WTC11 (cell line): ENCODE results near the gene ROBO2. TPM values are rescaled to one million over a fixed set of nuclear protein-coding genes. Genes with fewer than 3 reads are reported as not detected.

Experiments
- ATAC-seq: fragments of 200-7000 bp; cut with Tn5 transposase; 2 replicates; pipeline ENCODE4 v1.10.0; 2021; ENCODE audit warnings: mild to moderate bottlenecking, moderate library complexity
- CTCF ChIA-PET: fragments of 300-600 bp; sonication (Branson Sonifier 250); formaldehyde crosslinking; loops from one replicate; lab custom pipeline; 2021; ENCODE audit warnings: antibody characterized with exemption; lab: Charles Lee
- POLR2A ChIA-PET: fragments of 350-600 bp; sonication (Branson Sonifier 250); formaldehyde crosslinking; loops from one replicate; lab custom pipeline; 2021; ENCODE audit warnings: antibody characterized with exemption; lab: Charles Lee
- DNase-seq: peaks from one replicate; pipeline ENCODE4 v3.0.0; 2021; ENCODE audit warnings: low spot score
- H3K27ac Mint-ChIP-seq: 2 replicates; pipeline ENCODE4 v1.8.0; 2021; ENCODE audit warnings: mixed read lengths
- H3K27me3 Mint-ChIP-seq: 2 replicates; pipeline ENCODE4 v1.8.0; 2021; ENCODE audit warnings: low read depth, mild to moderate bottlenecking, moderate library complexity, mixed read lengths
- H3K36me3 Mint-ChIP-seq: 2 replicates; pipeline ENCODE4 v1.8.0; 2021; ENCODE audit warnings: mixed read lengths
- H3K4me1 Mint-ChIP-seq: 2 replicates; pipeline ENCODE4 v1.8.0; 2022; ENCODE audit warnings: mixed read lengths
- H3K4me3 Mint-ChIP-seq: 2 replicates; pipeline ENCODE4 v1.8.0; 2021; ENCODE audit warnings: mild to moderate bottlenecking, moderate library complexity, mixed read lengths
- H3K9me3 Mint-ChIP-seq: 2 replicates; pipeline ENCODE4 v1.8.0; 2021; ENCODE audit warnings: mixed read lengths
- FOXK1 ChIP-seq: sonication (generic); formaldehyde crosslinking; IDR thresholded peaks from 2 replicates; pipeline ENCODE4 v1.8.0; 2022; ENCODE audit warnings: mild to moderate bottlenecking, moderate library complexity, missing genetic modification reagents
- GABPB1 ChIP-seq: sonication (generic); formaldehyde crosslinking; IDR thresholded peaks from 2 replicates; pipeline ENCODE4 v1.8.1; 2023; ENCODE audit warnings: mild to moderate bottlenecking, missing genetic modification reagents
- GRHL2 ChIP-seq: fragments of 250-450 bp; sonication (Bioruptor Pico); IDR thresholded peaks from 2 replicates; pipeline ENCODE4 v1.8.0; 2022; ENCODE audit warnings: mild to moderate bottlenecking, moderate library complexity; ENCODE audit not compliant: insufficient replicate concordance, severe bottlenecking
- HMGA2 ChIP-seq: fragments of 250-450 bp; sonication (Bioruptor Pico); IDR thresholded peaks from 2 replicates; pipeline ENCODE4 v1.4.0; 2021; ENCODE audit warnings: mild to moderate bottlenecking, moderate library complexity
- HMGXB4 ChIP-seq: sonication (generic); formaldehyde crosslinking; IDR thresholded peaks from 2 replicates; pipeline ENCODE4 v1.8.1; 2023; ENCODE audit warnings: mild to moderate bottlenecking, moderate library complexity, missing genetic modification reagents
- JAZF1 ChIP-seq: fragments of 250-450 bp; sonication (Bioruptor Pico); IDR thresholded peaks from 2 replicates; pipeline ENCODE4 v1.9.0; 2021; ENCODE audit warnings: moderate library complexity, mild to moderate bottlenecking, inconsistent platforms
- NR1H2 ChIP-seq: sonication (generic); formaldehyde crosslinking; IDR thresholded peaks from 2 replicates; pipeline ENCODE4 v1.9.0; 2021; ENCODE audit warnings: mild to moderate bottlenecking, moderate library complexity, missing genetic modification reagents
- PRDM15 ChIP-seq: sonication (generic); formaldehyde crosslinking; IDR thresholded peaks from 2 replicates; pipeline ENCODE4 v1.8.0; 2022; ENCODE audit warnings: missing genetic modification reagents
- PRRX2 ChIP-seq: fragments of 250-450 bp; sonication (Bioruptor Pico); IDR thresholded peaks from 2 replicates; pipeline ENCODE4 v1.8.0; 2021; ENCODE audit warnings: mild to moderate bottlenecking
- SOX15 ChIP-seq: fragments of 250-450 bp; sonication (Bioruptor Pico); IDR thresholded peaks from 2 replicates; pipeline ENCODE4 v1.9.0; 2021; ENCODE audit warnings: mild to moderate bottlenecking
- TEAD4 ChIP-seq: sonication (generic); formaldehyde crosslinking; IDR thresholded peaks from 2 replicates; pipeline ENCODE4 v1.8.0; 2022; ENCODE audit warnings: mild to moderate bottlenecking, missing genetic modification reagents
- ZBTB43 ChIP-seq: sonication (generic); formaldehyde crosslinking; IDR thresholded peaks from 2 replicates; pipeline ENCODE4 v1.8.1; 2023; ENCODE audit warnings: mild to moderate bottlenecking, missing genetic modification reagents
- ZNF219 ChIP-seq: sonication (generic); formaldehyde crosslinking; IDR thresholded peaks from 2 replicates; pipeline ENCODE4 v1.8.0; 2023; ENCODE audit warnings: missing genetic modification reagents, mild to moderate bottlenecking, borderline replicate concordance
- ZNF232 ChIP-seq: sonication (generic); formaldehyde crosslinking; IDR thresholded peaks from 2 replicates; pipeline ENCODE4 v1.8.0; 2022; ENCODE audit warnings: mild to moderate bottlenecking, missing genetic modification reagents
- ZNF396 ChIP-seq: fragments of 250-450 bp; sonication (Bioruptor Pico); IDR thresholded peaks from 2 replicates; pipeline ENCODE4 v1.8.0; 2021; ENCODE audit warnings: mild to moderate bottlenecking, moderate library complexity, borderline replicate concordance
- ZNF423 ChIP-seq: fragments of 250-450 bp; sonication (Bioruptor Pico); IDR thresholded peaks from 2 replicates; pipeline ENCODE4 v2.1.2; 2022; ENCODE audit warnings: mild to moderate bottlenecking, moderate library complexity
- ZSCAN18 ChIP-seq: fragments of 250-450 bp; sonication (Bioruptor Pico); IDR thresholded peaks from 2 replicates; pipeline ENCODE4 v2.1.2; 2022; ENCODE audit warnings: mild to moderate bottlenecking, moderate library complexity
- total RNA-seq: library from RNA; stranded (reverse); gene quantifications from 3 replicates; pipeline ENCODE4 v1.2.3, GENCODE V29; 2021
- TF ChIP-seq, protein P1 (sequence below): fragments of 250-450 bp; sonication (Bioruptor Pico); IDR thresholded peaks from 2 replicates; pipeline ENCODE4 v1.9.0; 2021; ENCODE audit warnings: mild to moderate bottlenecking
- TF ChIP-seq, protein P2 (sequence below): sonication (generic); formaldehyde crosslinking; conservative IDR thresholded peaks from 2 replicates; pipeline ENCODE4 v1.8.1; 2022; ENCODE audit warnings: mild to moderate bottlenecking, missing genetic modification reagents
- TF ChIP-seq, protein P3 (sequence below): sonication (generic); formaldehyde crosslinking; conservative IDR thresholded peaks from 2 replicates; pipeline ENCODE4 v1.8.1; 2023; ENCODE audit warnings: mild to moderate bottlenecking, low read depth, missing genetic modification reagents, moderate library complexity

The ROBO2 gene
- total RNA-seq, 1 experiment from 2014 or later: 11.7 TPM

DNA sequence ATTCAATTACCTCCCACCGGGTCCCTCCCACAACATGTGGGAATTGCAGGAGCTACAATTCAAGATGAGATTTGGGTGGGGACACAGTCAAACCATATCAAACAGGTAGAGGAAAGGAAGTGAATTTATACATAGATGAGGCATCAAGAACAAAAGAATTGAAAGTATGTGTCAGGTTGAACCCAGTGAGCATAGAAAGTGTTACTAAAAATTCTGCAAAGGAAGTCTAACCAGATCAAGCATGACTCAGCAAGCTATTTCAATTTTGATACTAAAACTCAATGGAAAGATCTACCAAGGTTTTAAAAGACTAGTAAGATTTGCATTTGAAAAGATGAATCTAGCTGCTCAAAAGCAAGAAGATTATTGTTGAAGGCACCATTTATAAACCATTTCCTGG, 323.0 kb downstream of the ROBO2 start:
- POLR2A ChIA-PET: no interaction called here
- ATAC-seq (no peak), DNase-seq (no peak)
- Mint-ChIP-seq H3K27ac (no peak overlapping the region), H3K9me3 (peaks cover 22% of the 10 kb centered on the region), H3K36me3 (peaks cover 17% of the 10 kb centered on the region), H3K27me3 (no peaks in the 10 kb centered on the region), H3K4me1 (peaks cover 48% of the 10 kb centered on the region), H3K4me3 (no peak overlapping the region)
- CTCF ChIA-PET: no interaction called here
- TF ChIP-seq GABPB1 (CRISPR knock-in tag) (no peak), ZNF423 (CRISPR knock-in tag) (no peak), PRDM15 (CRISPR knock-in tag) (no peak), FOXK1 (CRISPR knock-in tag) (no peak), ZSCAN18 (no peak), HMGA2 (CRISPR knock-in tag) (no peak)
- TF ChIP-seq, protein P1, sequence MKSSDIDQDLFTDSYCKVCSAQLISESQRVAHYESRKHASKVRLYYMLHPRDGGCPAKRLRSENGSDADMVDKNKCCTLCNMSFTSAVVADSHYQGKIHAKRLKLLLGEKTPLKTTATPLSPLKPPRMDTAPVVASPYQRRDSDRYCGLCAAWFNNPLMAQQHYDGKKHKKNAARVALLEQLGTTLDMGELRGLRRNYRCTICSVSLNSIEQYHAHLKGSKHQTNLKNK: no peak

DNA sequence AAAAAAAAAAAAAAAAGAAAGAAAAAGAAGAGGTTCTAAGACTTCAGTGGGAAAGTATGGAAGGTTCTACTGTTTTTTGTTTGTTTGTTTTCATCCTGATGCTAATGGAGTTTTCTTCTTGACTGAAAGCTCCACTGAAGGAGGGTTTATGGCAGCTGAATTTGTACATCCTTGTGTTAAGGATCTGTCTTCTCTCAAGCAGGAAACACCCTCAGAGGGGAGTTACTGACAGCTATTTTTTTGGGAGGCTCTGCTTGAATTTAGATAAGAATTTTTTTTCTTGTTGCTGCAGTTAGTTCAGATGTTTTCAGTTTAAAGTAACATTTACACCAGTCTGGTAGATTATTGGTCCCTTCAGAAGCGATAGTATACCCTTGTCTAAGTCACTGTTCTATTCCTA, 325.3 kb downstream of the ROBO2 start:
- Mint-ChIP-seq H3K27me3 (no peaks in the 10 kb centered on the region), H3K4me3 (no peak overlapping the region), H3K27ac (no peak overlapping the region), H3K4me1 (peaks cover 33% of the 10 kb centered on the region), H3K36me3 (peaks cover 17% of the 10 kb centered on the region), H3K9me3 (peaks cover 22% of the 10 kb centered on the region)
- POLR2A ChIA-PET: no interaction called here
- DNase-seq (no peak), ATAC-seq (no peak)
- CTCF ChIA-PET: no interaction called here
- no peak for TF ChIP-seq PRRX2 (CRISPR knock-in tag)
- TF ChIP-seq GRHL2 (CRISPR knock-in tag): no peak
- no peak for TF ChIP-seq ZNF232 (CRISPR knock-in tag)
- no peak for TF ChIP-seq TEAD4 (CRISPR knock-in tag)
- no peak for TF ChIP-seq JAZF1 (CRISPR knock-in tag)
- TF ChIP-seq HMGXB4 (CRISPR knock-in tag): no peak
- no peak for TF ChIP-seq ZNF219 (CRISPR knock-in tag)
- TF ChIP-seq ZBTB43 (CRISPR knock-in tag): no peak
- TF ChIP-seq, protein P2, sequence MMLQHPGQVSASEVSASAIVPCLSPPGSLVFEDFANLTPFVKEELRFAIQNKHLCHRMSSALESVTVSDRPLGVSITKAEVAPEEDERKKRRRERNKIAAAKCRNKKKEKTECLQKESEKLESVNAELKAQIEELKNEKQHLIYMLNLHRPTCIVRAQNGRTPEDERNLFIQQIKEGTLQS (CRISPR knock-in tag): no peak
- TF ChIP-seq SOX15 (CRISPR knock-in tag): no peak
- TF ChIP-seq NR1H2 (CRISPR knock-in tag): no peak
- no peak for TF ChIP-seq ZNF396 (CRISPR knock-in tag)
- TF ChIP-seq, protein P3, sequence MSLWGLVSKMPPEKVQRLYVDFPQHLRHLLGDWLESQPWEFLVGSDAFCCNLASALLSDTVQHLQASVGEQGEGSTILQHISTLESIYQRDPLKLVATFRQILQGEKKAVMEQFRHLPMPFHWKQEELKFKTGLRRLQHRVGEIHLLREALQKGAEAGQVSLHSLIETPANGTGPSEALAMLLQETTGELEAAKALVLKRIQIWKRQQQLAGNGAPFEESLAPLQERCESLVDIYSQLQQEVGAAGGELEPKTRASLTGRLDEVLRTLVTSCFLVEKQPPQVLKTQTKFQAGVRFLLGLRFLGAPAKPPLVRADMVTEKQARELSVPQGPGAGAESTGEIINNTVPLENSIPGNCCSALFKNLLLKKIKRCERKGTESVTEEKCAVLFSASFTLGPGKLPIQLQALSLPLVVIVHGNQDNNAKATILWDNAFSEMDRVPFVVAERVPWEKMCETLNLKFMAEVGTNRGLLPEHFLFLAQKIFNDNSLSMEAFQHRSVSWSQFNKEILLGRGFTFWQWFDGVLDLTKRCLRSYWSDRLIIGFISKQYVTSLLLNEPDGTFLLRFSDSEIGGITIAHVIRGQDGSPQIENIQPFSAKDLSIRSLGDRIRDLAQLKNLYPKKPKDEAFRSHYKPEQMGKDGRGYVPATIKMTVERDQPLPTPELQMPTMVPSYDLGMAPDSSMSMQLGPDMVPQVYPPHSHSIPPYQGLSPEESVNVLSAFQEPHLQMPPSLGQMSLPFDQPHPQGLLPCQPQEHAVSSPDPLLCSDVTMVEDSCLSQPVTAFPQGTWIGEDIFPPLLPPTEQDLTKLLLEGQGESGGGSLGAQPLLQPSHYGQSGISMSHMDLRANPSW (CRISPR knock-in tag): no peak
